ENCODE data around the gene TBC1D4.

- TF ChIP-seq PKNOX1 (IDR thresholded peaks at IDR 0.05) (no peak), ARNT (IDR thresholded peaks at IDR 0.05) (no peak), FOXM1 (IDR thresholded peaks at IDR 0.05; ENCODE audit: borderline replicate concordance) (no peak), BHLHE40 (IDR thresholded peaks at IDR 0.05; ENCODE audit: borderline replicate concordance) (no peak), ELF4 (IDR thresholded peaks at IDR 0.05) (no peak), SP1 (IDR thresholded peaks at IDR 0.05) (no peak)
These were observed 128.2 kb downstream of the TBC1D4 start for GRCh38 chr13:75353781-75354193.

All from HEK293T (cell line).